ENCODE results near the gene SMC1A. TPM values are rescaled to one million over a fixed set of nuclear protein-coding genes. Genes with fewer than 3 reads are reported as not detected.

SMC1A gene
- polyA plus RNA-seq, 1 experiment = 25.3 TPM

- H3K4me3 ChIP-seq (ENCODE audit: low read depth, low read length) = no peak overlapping the region
- TF ChIP-seq CTCF (IDR thresholded peaks at IDR 0.05; ENCODE audit: low read depth, low read length) = no peak
- DNase-seq (ENCODE audit: low read depth, low spot score) = no peak
- no peak overlapping the region for H3K27ac ChIP-seq (ENCODE audit: low read depth, low read length)
- no peaks in the 10 kb centered on the region for H3K9me3 ChIP-seq (ENCODE audit: control insufficient read depth, insufficient read depth, low read length)
- ChIA-PET POLR2A (no interaction called here), CTCF (interaction anchor here (1.6 kb wide), 1 partner anchor 19 kb away, joined by 5 read pairs; no protein-coding TSS in a partner anchor)
- peaks cover 5% of the 10 kb centered on the region for H3K27me3 ChIP-seq (ENCODE audit: control insufficient read depth, insufficient read depth, low read length)
Observed at GRCh38 chrX:53337101-53337500, 85.4 kb downstream of the SMC1A start.

- Histone ChIP-seq H3K27ac (ENCODE audit: low read depth, low read length) (no peak overlapping the region), H3K4me3 (ENCODE audit: low read depth, low read length) (no peak overlapping the region), H3K27me3 (ENCODE audit: control insufficient read depth, insufficient read depth, low read length) (peaks cover 9% of the 10 kb centered on the region), H3K9me3 (ENCODE audit: control insufficient read depth, insufficient read depth, low read length) (no peaks in the 10 kb centered on the region)
- ChIA-PET POLR2A (no interaction called here), CTCF (no interaction called here)
- TF ChIP-seq CTCF (IDR thresholded peaks at IDR 0.05; ENCODE audit: low read depth, low read length) = no peak
- no peak for DNase-seq (ENCODE audit: low read depth, low spot score)
Observed at GRCh38 chrX:53333853-53334252, 88.6 kb downstream of the SMC1A start.

- ChIA-PET POLR2A (no interaction called here), CTCF (interaction anchor here (1.4 to 8.1 kb wide), 7 partner anchors 13 to 150 kb away, joined by 3 to 44 read pairs (median 4); no protein-coding TSS in a partner anchor)
- Histone ChIP-seq H3K27me3 (ENCODE audit: control insufficient read depth, insufficient read depth, low read length) (peaks cover 9% of the 10 kb centered on the region), H3K9me3 (ENCODE audit: control insufficient read depth, insufficient read depth, low read length) (no peaks in the 10 kb centered on the region), H3K27ac (ENCODE audit: low read depth, low read length) (no peak overlapping the region), H3K4me3 (ENCODE audit: low read depth, low read length) (no peak overlapping the region)
- DNase-seq (ENCODE audit: low read depth, low spot score) = no peak
- TF ChIP-seq CTCF (IDR thresholded peaks at IDR 0.05; ENCODE audit: low read depth, low read length) = no peak
Observed at GRCh38 chrX:53332204-53332603, 90.2 kb downstream of the SMC1A start.

- no peak for DNase-seq (ENCODE audit: low read depth, low spot score)
- no peaks in the 10 kb centered on the region for H3K9me3 ChIP-seq (ENCODE audit: control insufficient read depth, insufficient read depth, low read length)
- no peak overlapping the region for H3K4me3 ChIP-seq (ENCODE audit: low read depth, low read length)
- POLR2A ChIA-PET = no interaction called here
- no peak for TF ChIP-seq CTCF (IDR thresholded peaks at IDR 0.05; ENCODE audit: low read depth, low read length)
- CTCF ChIA-PET = interaction anchor here (0.7 to 8.1 kb wide), 6 partner anchors 12 to 191 kb away, joined by 3 to 44 read pairs (median 5); no protein-coding TSS in a partner anchor
- H3K27me3 ChIP-seq (ENCODE audit: control insufficient read depth, insufficient read depth, low read length) = peaks cover 20% of the 10 kb centered on the region
- no peak overlapping the region for H3K27ac ChIP-seq (ENCODE audit: low read depth, low read length)
Observed at GRCh38 chrX:53330331-53330730, 92.1 kb downstream of the SMC1A start.

- Histone ChIP-seq H3K27ac (ENCODE audit: low read depth, low read length) (no peak overlapping the region), H3K27me3 (ENCODE audit: control insufficient read depth, insufficient read depth, low read length) (peaks cover 15% of the 10 kb centered on the region), H3K4me3 (ENCODE audit: low read depth, low read length) (no peak overlapping the region), H3K9me3 (ENCODE audit: control insufficient read depth, insufficient read depth, low read length) (no peaks in the 10 kb centered on the region)
- no peak for TF ChIP-seq CTCF (IDR thresholded peaks at IDR 0.05; ENCODE audit: low read depth, low read length)
- ChIA-PET CTCF (interaction anchor here (2.0 kb wide), 1 partner anchor 12 kb away, joined by 6 read pairs; no protein-coding TSS in a partner anchor), POLR2A (no interaction called here)
- no peak for DNase-seq (ENCODE audit: low read depth, low spot score)
Observed at GRCh38 chrX:53324803-53325202, 97.7 kb downstream of the SMC1A start.

Small RNA genes within 50 kb of the gene (small RNA-seq; reads per million reads assigned to genes)
- gene AC245102.2 (ENCODE audit: insufficient read length, low read depth) = not detected
- 1.3 reads per million for gene MIR6857 (ENCODE audit: insufficient read length, low read depth)
- not detected for gene RF00019 (ENCODE audit: insufficient read length, low read depth)
- gene VTRNA3-1P (ENCODE audit: insufficient read length, low read depth) = not detected

Other genes with a start within 250 kb of the SMC1A start
- 42.7 and 50.3 TPM in 2 replicates for gene KDM5C, start 197.4 kb downstream of the SMC1A start, polyA plus RNA-seq (2011; rRNA removed)
- 9.1 and 12.2 TPM in 2 replicates for gene IQSEC2, start 141.1 kb downstream of the SMC1A start, polyA plus RNA-seq (2011; rRNA removed)
- 0.26 and 0.31 TPM in 2 replicates for gene RIBC1, start 219 bp upstream of the SMC1A start, polyA plus RNA-seq (2011; rRNA removed)
- 87.4 and 113 TPM in 2 replicates for gene HSD17B10, start 11.7 kb upstream of the SMC1A start, polyA plus RNA-seq (2011; rRNA removed)

Measured in AG04450 (cell line).